Neural cell (in vitro differentiated cells): ENCODE results near the gene MRPS12. TPM values are rescaled to one million over a fixed set of nuclear protein-coding genes. Genes with fewer than 3 reads are reported as not detected.

Experiments used
- H2AFZ ChIP-seq: fragments of 200-600, 300-800 bp; sonication (generic), shearing (Covaris generic); 2 replicates; pipeline ENCODE4 v1.6.0; 2014; ENCODE audit warnings: low read depth, mild to moderate bottlenecking, antibody characterized with exemption, low read length, moderate library complexity
- H3F3A ChIP-seq: fragments of 200-600 bp; shearing (Covaris generic); 2 replicates; pipeline ENCODE4 v1.6.1; 2016; ENCODE audit warnings: mild to moderate bottlenecking, moderate library complexity, mixed read lengths, antibody characterized with exemption, low read length; ENCODE audit not compliant: insufficient read depth, poor library complexity, severe bottlenecking
- H3K27ac ChIP-seq: fragments of 200-600, 300-800 bp; sonication (generic), shearing (Covaris generic); 2 replicates; pipeline ENCODE4 v1.5.1; 2014; ENCODE audit warnings: mild to moderate bottlenecking, low read length, moderate library complexity
- H3K27me3 ChIP-seq: fragments of 300-800, 200-600 bp; sonication (generic), shearing (Covaris generic); 2 replicates; pipeline ENCODE4 v1.6.0; 2014; ENCODE audit warnings: mild to moderate bottlenecking, low read depth, low read length, moderate library complexity; ENCODE audit not compliant: insufficient read depth
- H3K36me3 ChIP-seq: fragments of 300-800, 200-600 bp; sonication (generic), shearing (Covaris generic); 2 replicates; pipeline ENCODE4 v1.5.1; 2014; ENCODE audit warnings: mild to moderate bottlenecking, antibody characterized with exemption, low read length, moderate library complexity; ENCODE audit not compliant: insufficient read depth
- H3K4me2 ChIP-seq: fragments of 300-800, 200-600 bp; sonication (generic), shearing (Covaris generic); 2 replicates; pipeline ENCODE4 v1.6.0; 2014; ENCODE audit warnings: mild to moderate bottlenecking, low read length
- H3K4me3 ChIP-seq: fragments of 300-800, 200-600 bp; sonication (generic), shearing (Covaris generic); 2 replicates; pipeline ENCODE4 v1.5.1; 2014; ENCODE audit warnings: mild to moderate bottlenecking, low read length, moderate library complexity
- H3K79me2 ChIP-seq: fragments of 200-600 bp; shearing (Covaris generic); replicated peaks from 2 replicates; pipeline ENCODE4 v1.6.0; 2014; ENCODE audit warnings: mild to moderate bottlenecking, low read length, moderate library complexity; ENCODE audit not compliant: insufficient read depth
- H3K9ac ChIP-seq: fragments of 300-800, 200-600 bp; sonication (generic), shearing (Covaris generic); 2 replicates; pipeline ENCODE4 v1.6.1; 2016; ENCODE audit warnings: mild to moderate bottlenecking, low read length, mixed read lengths
- H3K9me2 ChIP-seq: fragments of 200-600 bp; shearing (Covaris generic); 2 replicates; pipeline ENCODE4 v1.6.1; 2016; ENCODE audit warnings: mild to moderate bottlenecking, low read length, mixed read lengths; ENCODE audit not compliant: insufficient read depth
- H3K9me3 ChIP-seq: fragments of 200-600, 300-800 bp; sonication (generic), shearing (Covaris generic); 2 replicates; pipeline ENCODE4 v1.6.1; 2016; ENCODE audit warnings: mild to moderate bottlenecking, mixed run types, low read length, moderate library complexity, mixed read lengths
- H4K20me1 ChIP-seq: fragments of 200-600 bp; shearing (Covaris generic); 2 replicates; pipeline ENCODE4 v1.6.1; 2016; ENCODE audit warnings: mild to moderate bottlenecking, mixed run types; ENCODE audit not compliant: insufficient read depth
- EP300 ChIP-seq: fragments of 450-650 bp; conservative IDR thresholded peaks from 2 replicates; pipeline ENCODE4 v1.6.1; 2014; ENCODE audit warnings: antibody characterized with exemption, mild to moderate bottlenecking, moderate library complexity; ENCODE audit not compliant: poor library complexity, severe bottlenecking
- EZH2 ChIP-seq: fragments of 200-600, 300-800 bp; shearing (Covaris generic), sonication (generic); IDR thresholded peaks from 2 replicates; pipeline ENCODE4 v1.6.1; 2014; ENCODE audit warnings: antibody characterized with exemption, low read length, borderline replicate concordance, mild to moderate bottlenecking; ENCODE audit not compliant: insufficient read depth, poor library complexity, severe bottlenecking
- MXI1 ChIP-seq: fragments of 450-650 bp; conservative IDR thresholded peaks from 2 replicates; pipeline ENCODE4 v1.6.1; 2014; ENCODE audit warnings: antibody characterized with exemption, mild to moderate bottlenecking; ENCODE audit not compliant: poor library complexity, severe bottlenecking
- POLR2AphosphoS5 ChIP-seq: IDR thresholded peaks from 2 replicates; pipeline ENCODE4 v1.6.1; 2012
- RAD21 ChIP-seq: fragments of 450-650 bp; conservative IDR thresholded peaks from 2 replicates; pipeline ENCODE4 v1.6.1; 2014; ENCODE audit warnings: antibody characterized with exemption, mild to moderate bottlenecking, moderate library complexity
- REST ChIP-seq: IDR thresholded peaks from 2 replicates; pipeline ENCODE4 v1.6.1; 2012; ENCODE audit warnings: borderline replicate concordance
- SMC3 ChIP-seq: fragments of 450-650 bp; conservative IDR thresholded peaks from 2 replicates; pipeline ENCODE4 v1.6.1; 2014; ENCODE audit warnings: antibody characterized with exemption, mild to moderate bottlenecking, moderate library complexity; ENCODE audit not compliant: poor library complexity
- TAF1 ChIP-seq: IDR thresholded peaks from 2 replicates; pipeline ENCODE4 v1.6.1; 2012; ENCODE audit warnings: low read depth
- polyA plus RNA-seq: library from polyadenylated mRNA; depleted of rRNA; stranded (reverse); fragments of >200 nt; gene quantifications from 2 replicates; pipeline ENCODE4 v1.2.3, GENCODE V29; 2014
- TF ChIP-seq, protein P1 (sequence below): fragments of 450-650 bp; IDR thresholded peaks from 2 replicates; pipeline ENCODE4 v1.5.1; 2014; ENCODE audit warnings: antibody characterized with exemption, mild to moderate bottlenecking, moderate library complexity; ENCODE audit not compliant: poor library complexity, severe bottlenecking

MRPS12 gene
- polyA plus RNA-seq, 1 donor from 2014 or later, result 30.0 TPM

DNA sequence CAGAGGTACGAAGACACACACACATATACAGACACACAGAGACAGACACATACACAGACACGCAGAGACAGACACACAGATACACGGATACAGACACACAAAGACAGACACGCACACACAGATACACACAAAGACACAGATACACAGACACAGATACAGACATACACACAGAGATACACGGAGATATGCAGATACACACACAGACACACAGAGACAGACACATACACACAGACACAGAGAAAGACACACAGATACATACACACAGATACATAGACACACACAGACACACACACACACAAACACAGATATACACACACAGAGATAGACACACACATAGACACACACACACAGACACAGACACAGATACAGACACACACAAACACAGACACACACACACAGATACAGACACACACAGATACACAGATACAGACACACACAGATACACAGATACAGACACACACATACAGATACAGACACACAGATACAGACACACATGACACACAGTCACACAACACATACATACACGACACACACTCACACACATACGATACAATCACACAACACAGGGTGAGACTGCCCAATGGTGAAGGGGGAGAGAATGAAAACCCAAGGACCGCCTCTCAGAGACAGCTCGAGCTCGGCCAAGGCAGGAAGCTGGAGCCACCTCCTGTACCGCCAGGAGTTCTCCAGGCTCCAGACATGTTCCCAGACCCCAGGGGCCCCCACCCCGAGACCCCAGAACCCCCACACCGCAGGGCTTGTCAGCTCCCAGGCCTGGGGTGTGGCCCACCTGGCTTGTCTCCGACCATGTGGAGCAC is 9.9 kb upstream of the MRPS12 start:
- Histone ChIP-seq H3K79me2 (no peaks in the 10 kb centered on the region), H3K9me3 (no peaks in the 10 kb centered on the region), H4K20me1 (no peaks in the 10 kb centered on the region), H3K9me2 (no peaks in the 10 kb centered on the region), H3F3A (no peaks in the 10 kb centered on the region), H3K4me3 (no peak overlapping the region), H3K27me3 (no peaks in the 10 kb centered on the region), H3K9ac (no peak overlapping the region), H3K36me3 (no peaks in the 10 kb centered on the region), H3K4me2 (no peak overlapping the region), H2AFZ (no peak overlapping the region), H3K27ac (no peak overlapping the region)
- TF ChIP-seq RAD21, result no peak
- TF ChIP-seq SMC3, result no peak
- no peak for TF ChIP-seq EP300
- TF ChIP-seq, protein P1, sequence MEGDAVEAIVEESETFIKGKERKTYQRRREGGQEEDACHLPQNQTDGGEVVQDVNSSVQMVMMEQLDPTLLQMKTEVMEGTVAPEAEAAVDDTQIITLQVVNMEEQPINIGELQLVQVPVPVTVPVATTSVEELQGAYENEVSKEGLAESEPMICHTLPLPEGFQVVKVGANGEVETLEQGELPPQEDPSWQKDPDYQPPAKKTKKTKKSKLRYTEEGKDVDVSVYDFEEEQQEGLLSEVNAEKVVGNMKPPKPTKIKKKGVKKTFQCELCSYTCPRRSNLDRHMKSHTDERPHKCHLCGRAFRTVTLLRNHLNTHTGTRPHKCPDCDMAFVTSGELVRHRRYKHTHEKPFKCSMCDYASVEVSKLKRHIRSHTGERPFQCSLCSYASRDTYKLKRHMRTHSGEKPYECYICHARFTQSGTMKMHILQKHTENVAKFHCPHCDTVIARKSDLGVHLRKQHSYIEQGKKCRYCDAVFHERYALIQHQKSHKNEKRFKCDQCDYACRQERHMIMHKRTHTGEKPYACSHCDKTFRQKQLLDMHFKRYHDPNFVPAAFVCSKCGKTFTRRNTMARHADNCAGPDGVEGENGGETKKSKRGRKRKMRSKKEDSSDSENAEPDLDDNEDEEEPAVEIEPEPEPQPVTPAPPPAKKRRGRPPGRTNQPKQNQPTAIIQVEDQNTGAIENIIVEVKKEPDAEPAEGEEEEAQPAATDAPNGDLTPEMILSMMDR, result no peak
- TF ChIP-seq EZH2, result no peak
- no peak for TF ChIP-seq REST

GRCh38 chr19:38921420-38922274 is 9.1 kb upstream of the MRPS12 start:
- Histone ChIP-seq H3F3A (no peaks in the 10 kb centered on the region), H3K27me3 (no peaks in the 10 kb centered on the region), H3K36me3 (no peaks in the 10 kb centered on the region), H3K4me3 (no peak overlapping the region), H3K79me2 (no peaks in the 10 kb centered on the region), H3K27ac (no peak overlapping the region), H2AFZ (no peak overlapping the region), H3K9me2 (no peaks in the 10 kb centered on the region), H4K20me1 (no peaks in the 10 kb centered on the region), H3K4me2 (no peak overlapping the region), H3K9me3 (no peaks in the 10 kb centered on the region), H3K9ac (no peak overlapping the region)
- TF ChIP-seq EP300, result no peak
- no peak for TF ChIP-seq TAF1
- TF ChIP-seq, protein P1, result no peak
- TF ChIP-seq EZH2, result no peak
- TF ChIP-seq SMC3, result no peak
- no peak for TF ChIP-seq REST
- no peak for TF ChIP-seq POLR2AphosphoS5
- no peak for TF ChIP-seq MXI1
- no peak for TF ChIP-seq RAD21
